Iris pigment epithelial cell (primary cell): ENCODE results near the gene MYADML2.
"Not testable (repeated sequence)": the region's sequence is repeated elsewhere in the genome, so short reads cannot be mapped to it uniquely, and the experiment has no call there.

Experiments
- DNase-seq: peaks from one replicate; pipeline ENCODE4 v3.0.0-alpha.2; 2011; ENCODE audit warnings: low read depth

Gene MYADML2

GRCh38 chr17:81947189-81947588 is at the start of gene MYADML2:
MYADML2 (minus strand) TSS chr17:81947233; CDS start chr17:81941741, 5,492 bp downstream.
- DNase-seq, result no peak

GRCh38 chr17:81996232-81996756 is 49.3 kb upstream of the MYADML2 start:
- DNase-seq, result no peak

- no peak for DNase-seq
Measured at GRCh38 chr17:81995463-81996231, 48.6 kb upstream of the MYADML2 start.

- no peak for DNase-seq
Measured at GRCh38 chr17:81994593-81995462, 47.8 kb upstream of the MYADML2 start.

GRCh38 chr17:81993729-81994592 is 46.9 kb upstream of the MYADML2 start:
- no peak for DNase-seq

GRCh38 chr17:81992306-81993102 is 45.5 kb upstream of the MYADML2 start:
- no peak for DNase-seq

- peak; percentile 30 for DNase-seq
Measured at GRCh38 chr17:81991684-81992305, 44.8 kb upstream of the MYADML2 start.

- no peak for DNase-seq
Measured at GRCh38 chr17:81990836-81991683, 44.0 kb upstream of the MYADML2 start.

GRCh38 chr17:81987161-81987770 is 40.2 kb upstream of the MYADML2 start:
- DNase-seq, result no peak

GRCh38 chr17:81986606-81987005 is 39.6 kb upstream of the MYADML2 start:
- DNase-seq, result no peak

- DNase-seq, result no peak
Measured at GRCh38 chr17:81984773-81985410, 37.9 kb upstream of the MYADML2 start.

GRCh38 chr17:81983639-81984373 is 36.8 kb upstream of the MYADML2 start:
- no peak for DNase-seq

GRCh38 chr17:81983011-81983638 is 36.1 kb upstream of the MYADML2 start:
- no peak for DNase-seq

- not testable (repeated sequence) for DNase-seq
Measured at GRCh38 chr17:81981511-81981910, 34.5 kb upstream of the MYADML2 start.

GRCh38 chr17:81980707-81981343 is 33.8 kb upstream of the MYADML2 start:
- DNase-seq, result no peak

- DNase-seq, result no peak
Measured at GRCh38 chr17:81980122-81980521, 33.1 kb upstream of the MYADML2 start.
